ENCODE data around the gene SLC4A2. TPM values are rescaled to one million over a fixed set of nuclear protein-coding genes. Genes with fewer than 3 reads are reported as not detected.

The SLC4A2 gene
- polyA plus RNA-seq, 2 of the 4 experiments (the other 2 are of a cell fraction), result 112 to 275 TPM

DNA sequence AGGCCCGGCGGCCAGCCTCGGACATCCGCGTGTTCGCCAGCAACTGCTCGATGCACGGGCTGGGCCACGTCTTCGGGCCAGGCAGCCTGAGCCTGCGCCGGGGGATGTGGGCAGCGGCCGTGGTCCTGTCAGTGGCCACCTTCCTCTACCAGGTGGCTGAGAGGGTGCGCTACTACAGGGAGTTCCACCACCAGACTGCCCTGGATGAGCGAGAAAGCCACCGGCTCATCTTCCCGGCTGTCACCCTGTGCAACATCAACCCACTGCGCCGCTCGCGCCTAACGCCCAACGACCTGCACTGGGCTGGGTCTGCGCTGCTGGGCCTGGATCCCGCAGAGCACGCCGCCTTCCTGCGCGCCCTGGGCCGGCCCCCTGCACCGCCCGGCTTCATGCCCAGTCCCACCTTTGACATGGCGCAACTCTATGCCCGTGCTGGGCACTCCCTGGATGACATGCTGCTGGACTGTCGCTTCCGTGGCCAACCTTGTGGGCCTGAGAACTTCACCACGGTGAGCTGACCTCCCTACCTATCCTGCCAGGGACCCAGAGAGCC is 10.4 kb upstream of the SLC4A2 start:
- DNase-seq (ENCODE audit: low read depth in 1 of 2, low spot score in 1 of 2), result no peak

DNA sequence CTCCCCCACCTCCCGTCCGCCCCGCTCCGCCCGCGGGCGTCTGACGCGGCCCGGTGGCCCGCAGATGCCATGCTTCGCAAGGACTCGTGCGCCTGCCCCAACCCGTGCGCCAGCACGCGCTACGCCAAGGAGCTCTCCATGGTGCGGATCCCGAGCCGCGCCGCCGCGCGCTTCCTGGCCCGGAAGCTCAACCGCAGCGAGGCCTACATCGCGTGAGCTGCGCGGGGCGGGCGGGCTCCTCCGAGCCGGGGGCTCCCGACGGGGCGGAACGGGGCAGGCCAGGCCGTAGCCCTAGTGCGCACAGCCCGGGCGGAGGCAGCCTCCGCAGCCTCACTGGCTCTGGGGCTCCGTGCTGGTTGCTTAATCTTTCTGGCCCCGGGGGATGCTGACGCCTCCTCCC is 8.3 kb upstream of the SLC4A2 start:
- FAIRE-seq (no peak), DNase-seq (ENCODE audit: low read depth in 1 of 2, low spot score in 1 of 2) (no peak), ATAC-seq (no peak)
- CTCF ChIA-PET, result interaction anchor here (0.5 to 1.5 kb wide), 3 partner anchors 8 to 160 kb away, joined by 3 to 5 read pairs (median 4); partner anchors contain the start of gene SLC4A2
- 95% methylated on average over 31 of the region's 50 CpGs for WGBS (ENCODE audit: missing lambda C conversion rate)
- Histone ChIP-seq H3K27ac (no peak overlapping the region), H3K4me2 (no peak overlapping the region), H3K9me3 (no peaks in the 10 kb centered on the region), H3K4me3 (no peak overlapping the region), H3K4me1 (peaks cover 7% of the 10 kb centered on the region; the same call in 1 of the 3 replicates)
- no peak for TF ChIP-seq CBX8 (IDR thresholded peaks at IDR 0.05)
- no peak for TF ChIP-seq HOXB5 (CRISPR knock-in tag; IDR thresholded peaks at IDR 0.05)
- TF ChIP-seq, protein P1, sequence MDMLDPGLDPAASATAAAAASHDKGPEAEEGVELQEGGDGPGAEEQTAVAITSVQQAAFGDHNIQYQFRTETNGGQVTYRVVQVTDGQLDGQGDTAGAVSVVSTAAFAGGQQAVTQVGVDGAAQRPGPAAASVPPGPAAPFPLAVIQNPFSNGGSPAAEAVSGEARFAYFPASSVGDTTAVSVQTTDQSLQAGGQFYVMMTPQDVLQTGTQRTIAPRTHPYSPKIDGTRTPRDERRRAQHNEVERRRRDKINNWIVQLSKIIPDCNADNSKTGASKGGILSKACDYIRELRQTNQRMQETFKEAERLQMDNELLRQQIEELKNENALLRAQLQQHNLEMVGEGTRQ (IDR thresholded peaks at IDR 0.05), result no peak
- no peak for TF ChIP-seq HEYL (CRISPR knock-in tag; IDR thresholded peaks at IDR 0.05)
- no peak for TF ChIP-seq NR3C1 (IDR thresholded peaks at IDR 0.05)
- TF ChIP-seq POLR2A (IDR thresholded peaks at IDR 0.05; ENCODE audit: low read length), result no peak
- TF ChIP-seq CEBPB (IDR thresholded peaks at IDR 0.05), result no peak
- TF ChIP-seq EHMT2 (IDR thresholded peaks at IDR 0.05; ENCODE audit: low read depth), result no peak
- no peak for TF ChIP-seq SMC3 (IDR thresholded peaks at IDR 0.05)
- TF ChIP-seq HDAC2 (IDR thresholded peaks at IDR 0.05), result no peak
- TF ChIP-seq, protein P2, sequence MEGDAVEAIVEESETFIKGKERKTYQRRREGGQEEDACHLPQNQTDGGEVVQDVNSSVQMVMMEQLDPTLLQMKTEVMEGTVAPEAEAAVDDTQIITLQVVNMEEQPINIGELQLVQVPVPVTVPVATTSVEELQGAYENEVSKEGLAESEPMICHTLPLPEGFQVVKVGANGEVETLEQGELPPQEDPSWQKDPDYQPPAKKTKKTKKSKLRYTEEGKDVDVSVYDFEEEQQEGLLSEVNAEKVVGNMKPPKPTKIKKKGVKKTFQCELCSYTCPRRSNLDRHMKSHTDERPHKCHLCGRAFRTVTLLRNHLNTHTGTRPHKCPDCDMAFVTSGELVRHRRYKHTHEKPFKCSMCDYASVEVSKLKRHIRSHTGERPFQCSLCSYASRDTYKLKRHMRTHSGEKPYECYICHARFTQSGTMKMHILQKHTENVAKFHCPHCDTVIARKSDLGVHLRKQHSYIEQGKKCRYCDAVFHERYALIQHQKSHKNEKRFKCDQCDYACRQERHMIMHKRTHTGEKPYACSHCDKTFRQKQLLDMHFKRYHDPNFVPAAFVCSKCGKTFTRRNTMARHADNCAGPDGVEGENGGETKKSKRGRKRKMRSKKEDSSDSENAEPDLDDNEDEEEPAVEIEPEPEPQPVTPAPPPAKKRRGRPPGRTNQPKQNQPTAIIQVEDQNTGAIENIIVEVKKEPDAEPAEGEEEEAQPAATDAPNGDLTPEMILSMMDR (IDR thresholded peaks at IDR 0.05), result no peak
- TF ChIP-seq EHF (CRISPR knock-in tag; IDR thresholded peaks at IDR 0.05), result no peak
- TF ChIP-seq, protein P3, sequence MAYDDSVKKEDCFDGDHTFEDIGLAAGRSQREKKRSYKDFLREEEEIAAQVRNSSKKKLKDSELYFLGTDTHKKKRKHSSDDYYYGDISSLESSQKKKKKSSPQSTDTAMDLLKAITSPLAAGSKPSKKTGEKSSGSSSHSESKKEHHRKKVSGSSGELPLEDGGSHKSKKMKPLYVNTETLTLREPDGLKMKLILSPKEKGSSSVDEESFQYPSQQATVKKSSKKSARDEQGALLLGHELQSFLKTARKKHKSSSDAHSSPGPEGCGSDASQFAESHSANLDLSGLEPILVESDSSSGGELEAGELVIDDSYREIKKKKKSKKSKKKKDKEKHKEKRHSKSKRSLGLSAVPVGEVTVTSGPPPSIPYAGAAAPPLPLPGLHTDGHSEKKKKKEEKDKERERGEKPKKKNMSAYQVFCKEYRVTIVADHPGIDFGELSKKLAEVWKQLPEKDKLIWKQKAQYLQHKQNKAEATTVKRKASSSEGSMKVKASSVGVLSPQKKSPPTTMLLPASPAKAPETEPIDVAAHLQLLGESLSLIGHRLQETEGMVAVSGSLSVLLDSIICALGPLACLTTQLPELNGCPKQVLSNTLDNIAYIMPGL (CRISPR knock-in tag; IDR thresholded peaks at IDR 0.05; ENCODE audit: borderline replicate concordance), result no peak
- no peak for TF ChIP-seq CHD4 (IDR thresholded peaks at IDR 0.05; ENCODE audit: borderline replicate concordance)
- no peak for TF ChIP-seq MAZ (IDR thresholded peaks at IDR 0.05; ENCODE audit: borderline replicate concordance, low read depth, low read length)
- no peak for TF ChIP-seq JUNB (IDR thresholded peaks at IDR 0.05)
- POLR2A ChIA-PET, result no interaction called here

More for the DNA sequence above, 10.4 kb upstream of the SLC4A2 start:
- ATAC-seq (peak in 1 of 2 experiments; percentile 2; a peak in 2 of 6 replicates), FAIRE-seq (no peak)
- Histone ChIP-seq H3K27ac (no peak overlapping the region), H3K4me3 (no peak overlapping the region), H3K4me1 (peaks cover 7% of the 10 kb centered on the region; the same call in 1 of the 3 replicates), H3K4me2 (no peak overlapping the region), H3K9me3 (no peaks in the 10 kb centered on the region)
- no peak for TF ChIP-seq JUN (IDR thresholded peaks at IDR 0.05)
- no peak for TF ChIP-seq ZC3H11A (IDR thresholded peaks at IDR 0.05)
- no peak for TF ChIP-seq CHD2 (IDR thresholded peaks at IDR 0.05; ENCODE audit: low read length, partially characterized antibody)
- no peak for TF ChIP-seq HOXB13 (CRISPR knock-in tag; IDR thresholded peaks at IDR 0.05; ENCODE audit: low read depth)
- no peak for TF ChIP-seq POLR2AphosphoS2 (conservative IDR thresholded peaks at IDR 0.05; ENCODE audit: low read length)
- TF ChIP-seq RFX5 (IDR thresholded peaks at IDR 0.05), result no peak
- no peak for TF ChIP-seq ESRRA (IDR thresholded peaks at IDR 0.05; ENCODE audit: borderline replicate concordance, low read length)
- TF ChIP-seq HEYL (CRISPR knock-in tag; IDR thresholded peaks at IDR 0.05), result no peak
- no peak for TF ChIP-seq MYC (IDR thresholded peaks at IDR 0.05; ENCODE audit: borderline replicate concordance, low read length)
- no peak for TF ChIP-seq ZSCAN20 (CRISPR knock-in tag; IDR thresholded peaks at IDR 0.05)
- TF ChIP-seq, protein P4, sequence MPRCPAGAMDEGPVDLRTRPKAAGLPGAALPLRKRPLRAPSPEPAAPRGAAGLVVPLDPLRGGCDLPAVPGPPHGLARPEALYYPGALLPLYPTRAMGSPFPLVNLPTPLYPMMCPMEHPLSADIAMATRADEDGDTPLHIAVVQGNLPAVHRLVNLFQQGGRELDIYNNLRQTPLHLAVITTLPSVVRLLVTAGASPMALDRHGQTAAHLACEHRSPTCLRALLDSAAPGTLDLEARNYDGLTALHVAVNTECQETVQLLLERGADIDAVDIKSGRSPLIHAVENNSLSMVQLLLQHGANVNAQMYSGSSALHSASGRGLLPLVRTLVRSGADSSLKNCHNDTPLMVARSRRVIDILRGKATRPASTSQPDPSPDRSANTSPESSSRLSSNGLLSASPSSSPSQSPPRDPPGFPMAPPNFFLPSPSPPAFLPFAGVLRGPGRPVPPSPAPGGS (IDR thresholded peaks at IDR 0.05), result no peak
- TF ChIP-seq, protein P5, sequence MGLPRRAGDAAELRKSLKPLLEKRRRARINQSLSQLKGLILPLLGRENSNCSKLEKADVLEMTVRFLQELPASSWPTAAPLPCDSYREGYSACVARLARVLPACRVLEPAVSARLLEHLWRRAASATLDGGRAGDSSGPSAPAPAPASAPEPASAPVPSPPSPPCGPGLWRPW (IDR thresholded peaks at IDR 0.05), result no peak
- TF ChIP-seq, protein P6, sequence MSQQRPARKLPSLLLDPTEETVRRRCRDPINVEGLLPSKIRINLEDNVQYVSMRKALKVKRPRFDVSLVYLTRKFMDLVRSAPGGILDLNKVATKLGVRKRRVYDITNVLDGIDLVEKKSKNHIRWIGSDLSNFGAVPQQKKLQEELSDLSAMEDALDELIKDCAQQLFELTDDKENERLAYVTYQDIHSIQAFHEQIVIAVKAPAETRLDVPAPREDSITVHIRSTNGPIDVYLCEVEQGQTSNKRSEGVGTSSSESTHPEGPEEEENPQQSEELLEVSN (IDR thresholded peaks at IDR 0.05; ENCODE audit: borderline replicate concordance, low read depth), result no peak
- ChIA-PET POLR2A (no interaction called here), CTCF (interaction anchor here (1.2 kb wide), 1 partner anchor 19 kb away, joined by 4 read pairs; no protein-coding TSS in a partner anchor)
- WGBS (ENCODE audit: missing lambda C conversion rate), result 92% methylated on average over 26 of the region's 38 CpGs
